GM18526 (cell line): ENCODE measurements around the gene DDX51.

ENCODE experiments used
- POLR2A ChIP-seq: IDR thresholded peaks from 3 replicates; pipeline ENCODE4 v1.6.1; 2011; ENCODE audit not compliant: insufficient read length; ENCODE audit errors: extremely low read depth

DDX51 gene

DNA sequence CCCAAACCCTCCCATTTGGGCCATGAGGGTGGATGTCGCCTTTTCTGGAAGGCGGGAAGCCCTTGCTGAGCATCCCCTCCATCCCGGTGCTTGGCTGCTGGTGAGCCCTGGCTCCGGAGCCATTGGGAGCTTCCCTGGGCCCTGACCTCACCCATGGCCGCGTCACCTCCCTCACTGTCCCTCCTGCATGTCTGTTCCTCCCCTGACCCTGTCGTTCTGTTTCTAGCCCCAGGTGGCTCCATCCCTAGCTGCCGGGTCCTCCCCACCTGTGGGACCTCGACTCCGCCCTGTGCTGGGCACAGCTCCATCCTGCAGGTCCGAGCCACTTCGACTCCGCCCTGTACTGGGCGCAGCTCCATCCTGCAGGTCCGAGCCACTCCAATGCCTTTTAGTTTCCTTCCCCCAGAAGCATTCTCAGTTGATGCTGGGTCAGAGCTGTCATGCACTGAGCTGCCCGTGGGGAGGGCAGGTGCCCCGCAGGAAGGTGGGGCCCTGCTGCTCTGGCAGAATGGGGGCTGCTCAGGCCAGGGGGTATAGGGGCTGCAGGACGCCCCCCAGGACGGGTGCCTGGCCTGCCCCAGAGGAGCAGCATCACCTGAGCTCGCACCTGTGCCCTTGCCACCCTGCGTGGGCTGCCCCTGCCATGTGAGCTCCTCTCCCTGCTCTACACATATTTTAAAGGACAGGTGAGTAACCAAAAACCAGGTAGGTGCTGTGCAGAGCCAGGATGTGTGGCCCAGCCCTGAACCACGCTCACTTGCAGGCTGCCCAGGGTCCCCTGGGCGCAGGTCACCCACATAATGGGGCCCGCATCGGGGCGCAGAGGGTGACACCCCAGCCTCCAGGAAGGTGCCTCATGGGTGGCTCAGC lies 19.2 kb upstream of the DDX51 start:
- no peak for TF ChIP-seq POLR2A

DNA sequence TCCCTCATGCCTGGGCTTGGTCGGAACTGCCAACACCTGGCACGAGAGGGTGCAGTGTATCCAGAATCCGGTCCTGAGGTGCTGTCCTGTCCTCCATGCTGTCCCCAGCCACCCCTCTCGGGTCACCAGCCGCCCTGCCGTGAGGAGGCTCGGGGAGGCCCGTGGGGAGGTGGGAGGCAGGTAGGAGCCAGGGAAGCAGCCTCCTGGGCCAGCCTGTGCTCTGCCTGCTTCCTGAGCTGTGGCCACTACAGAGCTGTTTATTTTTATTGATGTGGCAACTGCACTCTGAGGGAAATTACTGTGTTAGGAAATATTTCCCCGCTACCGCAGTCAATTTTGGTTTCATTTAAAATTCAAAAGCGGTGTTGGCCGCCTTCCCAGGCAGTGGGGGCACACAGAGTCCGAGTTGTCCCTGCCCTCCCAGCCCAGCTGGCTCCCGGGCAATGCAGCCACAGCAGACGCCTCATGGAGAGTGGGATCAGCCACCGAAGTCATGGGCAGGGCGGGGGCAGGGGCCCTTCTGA lies 18.5 kb upstream of the DDX51 start:
- TF ChIP-seq POLR2A = no peak

GRCh38 chr12:132161796-132162507 lies 17.8 kb upstream of the DDX51 start:
- TF ChIP-seq POLR2A = no peak

DNA sequence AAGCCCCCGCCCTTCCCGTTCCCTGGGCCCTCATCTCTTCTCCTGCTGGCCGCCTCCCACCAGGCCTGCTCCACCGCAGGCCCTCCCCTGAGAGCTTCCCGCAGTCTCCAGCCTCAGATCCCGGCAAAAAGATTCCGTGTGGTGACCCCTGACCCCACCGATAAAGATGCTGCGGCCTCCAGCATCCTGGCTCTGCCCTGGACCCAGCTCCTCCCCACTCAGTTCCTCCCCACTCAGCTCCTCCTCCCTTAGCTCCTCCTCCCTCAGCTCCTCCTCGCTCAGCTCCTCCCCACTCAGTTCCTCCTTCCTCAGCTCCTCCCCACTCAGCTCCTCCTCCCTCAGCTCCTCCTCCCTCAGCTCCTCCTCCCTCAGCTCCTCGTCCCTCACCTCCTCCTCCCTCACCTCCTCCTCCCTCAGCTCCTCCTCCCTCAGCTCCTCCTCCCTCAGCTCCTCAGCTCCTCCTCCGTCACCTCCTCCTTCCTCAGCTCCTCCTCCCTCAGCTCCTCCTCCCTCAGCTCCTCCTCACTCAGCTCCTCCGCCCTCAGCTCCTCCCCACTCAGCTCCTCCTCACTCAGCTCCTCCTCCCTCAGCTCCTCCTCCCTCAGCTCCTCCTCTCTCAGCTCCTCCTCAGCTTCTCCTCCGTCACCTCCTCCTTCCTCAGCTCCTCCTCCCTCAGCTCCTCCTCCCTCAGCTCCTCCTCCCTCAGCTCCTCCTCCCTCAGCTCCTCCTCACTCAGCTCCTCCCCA lies 17.1 kb upstream of the DDX51 start:
- no peak for TF ChIP-seq POLR2A

GRCh38 chr12:132160601-132161035 lies 16.5 kb upstream of the DDX51 start:
- no peak for TF ChIP-seq POLR2A

GRCh38 chr12:132160016-132160415 lies 15.9 kb upstream of the DDX51 start:
- TF ChIP-seq POLR2A = no peak

- no peak for TF ChIP-seq POLR2A
Measured at GRCh38 chr12:132159555-132160003, 15.5 kb upstream of the DDX51 start.

DNA sequence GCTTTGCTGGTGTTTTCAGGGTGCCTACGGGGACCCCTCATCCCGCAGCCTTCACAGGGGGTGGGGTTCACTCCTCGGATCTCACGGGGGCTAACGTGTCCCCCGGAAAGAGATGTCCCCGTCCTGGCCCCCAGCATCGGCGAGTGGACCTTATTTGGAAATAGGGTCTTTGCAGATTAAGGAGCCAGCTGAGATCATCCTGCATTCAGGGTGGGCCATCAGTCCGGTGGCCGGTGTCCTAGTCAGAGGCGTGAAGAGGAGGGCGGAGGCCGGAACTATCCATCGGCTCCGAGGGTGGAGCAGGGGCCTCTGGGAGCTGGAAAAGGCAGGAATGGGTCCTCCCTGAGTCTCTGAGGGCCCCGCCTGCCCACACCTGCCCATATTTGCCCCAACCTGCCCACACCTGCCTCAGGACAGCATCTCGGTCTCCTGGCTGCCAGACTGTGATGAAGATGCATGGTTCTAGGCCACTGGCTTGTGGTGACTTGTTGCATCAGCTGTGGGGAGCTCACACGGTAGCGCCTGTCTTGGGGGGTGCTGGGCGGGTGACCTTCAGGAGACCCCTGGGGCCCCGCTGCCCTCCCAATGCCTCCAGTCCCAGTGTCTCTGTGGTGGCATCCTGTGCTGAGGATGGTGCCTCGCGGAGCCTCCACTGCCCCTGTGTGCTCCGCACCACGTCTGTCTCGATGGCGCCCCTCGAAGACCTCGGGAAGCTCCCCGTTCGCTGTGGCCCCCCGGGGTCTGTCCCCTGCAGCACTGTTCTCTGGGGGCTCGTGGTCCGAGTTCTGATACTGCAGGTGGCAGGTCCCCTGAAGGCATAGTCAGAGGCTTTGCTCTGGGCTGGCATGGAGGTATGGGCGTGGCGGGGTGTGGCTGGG lies 14.8 kb upstream of the DDX51 start:
- no peak for TF ChIP-seq POLR2A

- no peak for TF ChIP-seq POLR2A
Measured at GRCh38 chr12:132157733-132158409, 13.8 kb upstream of the DDX51 start.

DNA sequence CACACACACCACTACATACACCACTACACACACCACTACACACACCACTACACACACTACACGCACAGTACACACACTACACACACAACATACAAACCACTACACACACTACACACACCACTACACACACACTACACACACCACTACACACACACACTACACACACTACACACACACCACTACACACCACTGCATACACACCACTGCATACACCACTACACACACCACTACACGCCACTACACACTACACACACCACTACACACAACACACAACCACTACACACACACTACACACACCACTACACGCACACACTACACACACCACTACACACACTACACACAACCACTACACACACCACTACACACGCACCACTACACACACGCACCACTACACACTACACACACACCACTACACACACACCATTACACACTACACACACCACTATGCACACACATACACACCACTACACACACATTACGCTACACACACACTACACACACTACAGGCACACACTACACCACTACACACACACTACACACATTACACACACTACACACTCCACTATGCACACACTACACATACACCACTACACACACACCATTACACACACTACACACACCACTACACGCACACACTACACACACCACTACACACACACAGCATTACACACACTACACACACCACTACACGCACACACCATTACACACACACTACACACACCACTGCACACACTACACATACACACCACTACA lies 12.6 kb upstream of the DDX51 start:
- TF ChIP-seq POLR2A = no peak

GRCh38 chr12:132155771-132156572 lies 11.9 kb upstream of the DDX51 start:
- TF ChIP-seq POLR2A = no peak
